ENCODE data around the gene THYN1.

The THYN1 gene

GRCh38 chr11:134238956-134239355 is 14.2 kb downstream of the THYN1 start:
- no peak for TF ChIP-seq CTCF (IDR thresholded peaks at IDR 0.05; ENCODE audit: low read depth, low read length, missing control alignments)
- H3K4me3 ChIP-seq (ENCODE audit: low read depth, low read length): no peak overlapping the region
- no peak for DNase-seq (ENCODE audit: low read depth)

- no peak for TF ChIP-seq CTCF (IDR thresholded peaks at IDR 0.05; ENCODE audit: low read depth, low read length, missing control alignments)
- H3K4me3 ChIP-seq (ENCODE audit: low read depth, low read length): no peak overlapping the region
- no peak for DNase-seq (ENCODE audit: low read depth)
Observed at GRCh38 chr11:134237557-134237922, 15.6 kb downstream of the THYN1 start.

GRCh38 chr11:134236834-134237556 is 16.2 kb downstream of the THYN1 start:
- H3K4me3 ChIP-seq (ENCODE audit: low read depth, low read length): no peak overlapping the region
- no peak for DNase-seq (ENCODE audit: low read depth)
- no peak for TF ChIP-seq CTCF (IDR thresholded peaks at IDR 0.05; ENCODE audit: low read depth, low read length, missing control alignments)

- H3K4me3 ChIP-seq (ENCODE audit: low read depth, low read length): no peak overlapping the region
- TF ChIP-seq CTCF (IDR thresholded peaks at IDR 0.05; ENCODE audit: low read depth, low read length, missing control alignments): no peak
- DNase-seq (ENCODE audit: low read depth): no peak
Observed at GRCh38 chr11:134235399-134235798, 17.8 kb downstream of the THYN1 start.

GRCh38 chr11:134233729-134234179 is 19.4 kb downstream of the THYN1 start:
- H3K4me3 ChIP-seq (ENCODE audit: low read depth, low read length): no peak overlapping the region
- TF ChIP-seq CTCF (IDR thresholded peaks at IDR 0.05; ENCODE audit: low read depth, low read length, missing control alignments): no peak
- DNase-seq (ENCODE audit: low read depth): no peak

- no peak for TF ChIP-seq CTCF (IDR thresholded peaks at IDR 0.05; ENCODE audit: low read depth, low read length, missing control alignments)
- no peak for DNase-seq (ENCODE audit: low read depth)
- no peak overlapping the region for H3K4me3 ChIP-seq (ENCODE audit: low read depth, low read length)
Observed at GRCh38 chr11:134231958-134232659, 21.0 kb downstream of the THYN1 start.

Measured in GM12864 (cell line).